BJ (cell line): ENCODE results near the gene CCDC15. TPM values are rescaled to one million over a fixed set of nuclear protein-coding genes. Genes with fewer than 3 reads are reported as not detected.
A peak's percentile ranks its signal among the peaks of the same experiment; 100 is the strongest.

ENCODE experiments used
- CTCF ChIA-PET: fragments of 350-600 bp; formaldehyde crosslinking; extraction: SDS; loops from one replicate; lab custom pipeline; 2021; ENCODE audit warnings: antibody characterized with exemption, inconsistent platforms; lab: Yijun Ruan, JAX
- POLR2A ChIA-PET: fragments of 300-600 bp; sonication (Branson Sonifier 250); formaldehyde crosslinking; extraction: SDS; loops from one replicate; lab custom pipeline; 2021; ENCODE audit warnings: antibody characterized with exemption; lab: Charles Lee
- DNase-seq: peaks from one replicate; pipeline ENCODE4 v3.0.0-alpha.2; 2011; ENCODE audit warnings: low read depth
- H3K27me3 ChIP-seq: 2 replicates; pipeline ENCODE4 v1.6.0; 2011; ENCODE audit warnings: low read length; ENCODE audit not compliant: control insufficient read depth, insufficient read depth
- H3K36me3 ChIP-seq: 2 replicates; pipeline ENCODE4 v1.5.1; 2011; ENCODE audit warnings: low read length; ENCODE audit not compliant: control insufficient read depth, insufficient read depth
- H3K4me3 ChIP-seq: 2 replicates; pipeline ENCODE4 v1.5.1; 2011; ENCODE audit warnings: low read depth, mild to moderate bottlenecking, control low read depth, low read length
- polyA minus RNA-seq: library from RNA; depleted of rRNA, polyadenylated mRNA; stranded (reverse); fragments of >200 nt; gene quantifications from 2 replicates; pipeline ENCODE4 v1.2.3, GENCODE V29; 2011; rRNA and poly(A)+ RNA removed
- polyA plus RNA-seq: library from polyadenylated mRNA; depleted of rRNA; stranded (reverse); fragments of >200 nt; gene quantifications from 2 replicates; pipeline ENCODE4 v1.2.3, GENCODE V29; 2011; rRNA removed
- TF ChIP-seq, protein P1 (sequence below): IDR thresholded peaks from 2 replicates; pipeline ENCODE4 v1.5.1; 2011; ENCODE audit warnings: low read depth, mild to moderate bottlenecking, control low read depth, inconsistent platforms, low read length, moderate library complexity; ENCODE audit not compliant: insufficient read depth

Gene CCDC15, protein sequence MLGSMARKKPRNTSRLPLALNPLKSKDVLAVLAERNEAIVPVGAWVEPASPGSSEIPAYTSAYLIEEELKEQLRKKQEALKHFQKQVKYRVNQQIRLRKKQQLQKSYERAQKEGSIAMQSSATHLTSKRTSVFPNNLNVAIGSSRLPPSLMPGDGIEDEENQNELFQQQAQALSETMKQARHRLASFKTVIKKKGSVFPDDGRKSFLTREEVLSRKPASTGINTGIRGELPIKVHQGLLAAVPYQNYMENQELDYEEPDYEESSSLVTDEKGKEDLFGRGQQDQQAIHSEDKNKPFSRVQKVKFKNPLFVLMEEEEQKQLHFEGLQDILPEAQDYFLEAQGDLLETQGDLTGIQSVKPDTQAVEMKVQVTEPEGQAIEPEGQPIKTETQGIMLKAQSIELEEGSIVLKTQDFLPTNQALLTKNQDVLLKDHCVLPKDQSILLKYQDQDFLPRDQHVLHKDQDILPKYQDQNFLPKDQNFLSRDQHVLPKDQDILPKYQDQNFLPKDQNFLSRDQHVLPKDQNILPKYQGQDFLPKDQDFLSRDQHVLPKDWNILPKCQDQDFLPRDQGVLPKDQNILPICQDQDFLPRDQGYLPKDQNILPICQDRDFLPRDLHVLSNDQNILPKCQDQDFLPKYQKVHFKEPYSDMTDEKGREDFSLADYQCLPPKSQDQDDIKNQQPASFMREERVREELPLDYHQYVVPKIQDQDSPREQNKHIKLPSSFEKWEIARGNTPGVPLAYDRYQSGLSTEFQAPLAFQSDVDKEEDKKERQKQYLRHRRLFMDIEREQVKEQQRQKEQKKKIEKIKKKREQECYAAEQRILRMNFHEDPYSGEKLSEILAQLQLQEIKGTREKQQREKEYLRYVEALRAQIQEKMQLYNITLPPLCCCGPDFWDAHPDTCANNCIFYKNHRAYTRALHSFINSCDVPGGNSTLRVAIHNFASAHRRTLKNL
- 0.66 and 1.3 TPM in 2 replicates for polyA plus RNA-seq
- 0.62 and 1.1 TPM in 2 replicates for polyA minus RNA-seq

DNA sequence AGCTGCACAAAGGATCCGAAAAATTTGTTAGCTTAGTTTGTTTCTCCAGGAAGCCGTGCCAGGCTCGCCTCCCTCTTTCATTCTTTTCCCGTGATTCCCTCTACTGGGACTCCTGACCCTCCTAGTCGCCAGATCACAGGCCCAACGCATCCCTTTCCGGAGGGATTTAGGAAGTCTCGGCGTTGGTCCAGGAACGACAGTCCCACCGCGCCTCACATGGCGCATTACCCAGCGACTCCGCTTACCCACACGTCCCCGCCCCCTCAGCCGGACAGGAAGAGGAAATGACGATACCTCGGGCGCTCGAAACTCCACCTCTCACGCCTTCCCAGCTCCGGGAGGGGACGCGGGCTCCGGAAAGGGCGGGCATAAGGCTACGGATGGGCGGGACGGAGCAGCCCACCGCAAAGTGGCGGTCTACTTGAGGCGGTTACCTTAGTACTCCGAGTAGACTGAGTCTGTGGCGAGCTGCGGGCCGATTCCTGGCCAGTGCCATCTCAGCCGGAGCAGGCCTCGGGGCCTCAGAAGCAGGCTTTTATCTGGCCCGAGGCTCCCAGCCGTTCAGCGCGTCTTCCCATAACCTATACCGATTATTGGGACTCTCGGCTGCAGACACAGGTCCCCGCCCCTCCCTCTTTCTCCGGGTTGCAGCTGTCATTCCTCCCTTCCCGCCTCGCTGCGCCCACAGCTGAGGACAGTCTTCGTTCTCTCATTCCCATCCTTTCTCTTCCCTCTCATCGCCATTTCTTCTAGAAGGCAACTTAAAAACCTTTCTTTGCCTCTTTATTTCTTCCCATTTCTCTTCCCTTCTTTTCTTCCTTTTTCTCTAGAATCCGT, at the start of gene CCDC15:
CCDC15 (plus strand) TSS at position 450 of the 837 bp plus-strand sequence. CDS start 531 bp downstream, outside the sequence.
- TF ChIP-seq, protein P1, sequence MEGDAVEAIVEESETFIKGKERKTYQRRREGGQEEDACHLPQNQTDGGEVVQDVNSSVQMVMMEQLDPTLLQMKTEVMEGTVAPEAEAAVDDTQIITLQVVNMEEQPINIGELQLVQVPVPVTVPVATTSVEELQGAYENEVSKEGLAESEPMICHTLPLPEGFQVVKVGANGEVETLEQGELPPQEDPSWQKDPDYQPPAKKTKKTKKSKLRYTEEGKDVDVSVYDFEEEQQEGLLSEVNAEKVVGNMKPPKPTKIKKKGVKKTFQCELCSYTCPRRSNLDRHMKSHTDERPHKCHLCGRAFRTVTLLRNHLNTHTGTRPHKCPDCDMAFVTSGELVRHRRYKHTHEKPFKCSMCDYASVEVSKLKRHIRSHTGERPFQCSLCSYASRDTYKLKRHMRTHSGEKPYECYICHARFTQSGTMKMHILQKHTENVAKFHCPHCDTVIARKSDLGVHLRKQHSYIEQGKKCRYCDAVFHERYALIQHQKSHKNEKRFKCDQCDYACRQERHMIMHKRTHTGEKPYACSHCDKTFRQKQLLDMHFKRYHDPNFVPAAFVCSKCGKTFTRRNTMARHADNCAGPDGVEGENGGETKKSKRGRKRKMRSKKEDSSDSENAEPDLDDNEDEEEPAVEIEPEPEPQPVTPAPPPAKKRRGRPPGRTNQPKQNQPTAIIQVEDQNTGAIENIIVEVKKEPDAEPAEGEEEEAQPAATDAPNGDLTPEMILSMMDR: no peak
- ChIA-PET POLR2A (interaction anchor here (0.6 to 0.9 kb wide), 2 partner anchors 63 to 437 kb away, joined by 3 read pairs; no protein-coding TSS in a partner anchor), CTCF (interaction anchor here (0.6 to 2.7 kb wide), 14 partner anchors 10 to 497 kb away, joined by 3 to 16 read pairs (median 4); partner anchors contain the start of gene HEPACAM)
- H3K4me3 ChIP-seq: peak within 1 kb of the TSS; percentile 63
- no peaks in the 10 kb centered on the region for H3K36me3 ChIP-seq
- peak; percentile 88 for DNase-seq
- no peaks in the 10 kb centered on the region for H3K27me3 ChIP-seq

DNA sequence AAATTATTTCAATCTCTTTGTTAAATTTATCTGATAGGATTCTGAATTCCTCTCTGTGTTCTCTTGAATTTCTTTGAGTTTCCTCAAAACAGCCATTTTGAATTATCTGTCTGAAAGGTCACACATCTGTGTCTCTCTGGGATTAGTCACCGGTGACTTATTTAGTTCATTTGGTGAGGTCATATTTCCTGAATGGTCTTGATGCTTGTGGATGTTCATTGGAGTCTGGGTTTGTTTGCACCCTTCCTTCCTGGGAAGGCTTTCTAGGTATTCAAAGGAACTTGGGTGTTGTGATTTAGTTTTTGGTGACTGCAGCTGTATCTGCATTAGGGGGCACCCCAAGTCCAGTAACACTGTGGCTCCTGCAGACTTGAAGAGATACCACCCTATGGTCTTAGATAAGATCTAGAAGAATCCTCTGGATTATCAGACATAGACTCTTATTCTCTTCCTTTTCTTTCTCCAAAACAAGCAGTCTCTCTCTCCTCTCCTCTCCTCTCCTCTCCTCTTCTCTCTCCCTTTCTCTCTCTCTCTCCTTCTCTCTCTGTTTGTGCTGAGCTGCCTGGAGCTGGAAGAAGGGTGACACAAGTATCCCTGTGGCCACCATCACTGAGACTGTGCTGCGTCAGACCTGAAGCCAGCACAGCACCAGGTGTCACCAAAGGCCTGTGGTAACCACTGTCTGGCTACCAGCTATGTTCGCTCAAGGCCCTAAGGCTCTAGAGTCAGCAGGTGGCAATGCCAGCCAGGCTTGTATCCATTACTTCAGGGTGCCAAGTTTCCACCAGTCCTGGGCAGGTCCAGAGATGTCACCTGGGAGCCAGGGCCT, 38.2 kb upstream of the CCDC15 start:
- TF ChIP-seq, protein P1: no peak
- no peak overlapping the region for H3K4me3 ChIP-seq
- H3K27me3 ChIP-seq: no peaks in the 10 kb centered on the region
- DNase-seq: no peak
- CTCF ChIA-PET: interaction anchor here (0.7 to 2.0 kb wide), 3 partner anchors 15 to 39 kb away, joined by 3 to 8 read pairs (median 3); no protein-coding TSS in a partner anchor
- POLR2A ChIA-PET: no interaction called here
- no peaks in the 10 kb centered on the region for H3K36me3 ChIP-seq

DNA sequence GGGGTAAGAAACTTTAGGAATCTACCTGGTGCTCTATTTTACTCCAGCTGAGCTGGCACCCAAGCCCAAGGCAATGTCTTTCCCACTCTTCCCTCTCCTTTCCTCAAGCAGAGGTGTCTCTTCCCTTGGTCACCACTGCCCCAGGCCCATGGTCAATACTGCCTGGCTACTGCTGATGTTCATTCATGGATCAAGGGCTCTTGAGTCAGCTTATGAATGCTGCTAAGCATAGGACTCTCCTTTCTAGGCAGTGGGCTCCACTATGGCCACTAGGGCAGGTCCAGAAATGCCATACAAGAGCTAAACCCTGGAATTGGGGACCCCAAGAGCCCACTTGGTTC, 37.7 kb upstream of the CCDC15 start:
- Histone ChIP-seq H3K27me3 (no peaks in the 10 kb centered on the region), H3K36me3 (no peaks in the 10 kb centered on the region), H3K4me3 (no peak overlapping the region)
- POLR2A ChIA-PET: no interaction called here
- TF ChIP-seq, protein P1: no peak
- CTCF ChIA-PET: interaction anchor here (0.7 to 2.0 kb wide), 3 partner anchors 16 to 40 kb away, joined by 3 to 8 read pairs (median 3); no protein-coding TSS in a partner anchor
- no peak for DNase-seq

DNA sequence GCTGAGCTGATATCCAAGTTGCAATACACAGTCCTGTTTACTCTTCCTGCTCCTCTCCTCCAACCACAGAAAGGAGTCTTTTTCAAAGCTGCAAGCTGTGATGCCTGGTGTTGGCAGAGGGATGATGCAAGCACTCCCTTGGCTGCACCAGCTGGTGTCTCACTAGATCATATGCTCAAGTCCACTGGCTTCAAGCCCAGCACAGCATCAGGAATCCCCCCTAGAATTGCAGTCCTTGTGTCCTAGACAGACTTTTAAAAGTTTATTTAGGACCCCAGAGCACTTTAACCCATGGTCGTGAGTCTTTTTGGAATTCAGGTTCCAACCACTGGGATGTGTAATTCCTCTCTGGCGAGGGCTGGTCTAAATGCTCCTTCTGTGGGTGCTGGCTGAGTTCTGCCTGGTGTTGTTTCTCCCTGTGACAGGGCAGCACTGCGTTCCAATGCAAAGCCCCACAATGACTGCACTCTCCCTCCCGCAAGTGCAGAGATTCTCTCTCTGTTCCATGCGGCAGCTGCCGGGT, 36.8 kb upstream of the CCDC15 start:
- Histone ChIP-seq H3K36me3 (no peaks in the 10 kb centered on the region), H3K4me3 (no peak overlapping the region), H3K27me3 (no peaks in the 10 kb centered on the region)
- no peak for DNase-seq
- ChIA-PET CTCF (interaction anchor here (1.8 to 2.0 kb wide), 2 partner anchors 17 to 18 kb away, joined by 4 to 8 read pairs; no protein-coding TSS in a partner anchor), POLR2A (no interaction called here)
- TF ChIP-seq, protein P1: no peak
